SIG-M5 treated with dmso at 0.1 percent for 504 hours (cell line): Measurements from ENCODE around the gene RAD51.

Source experiments
- DNase-seq: peaks from one replicate; lab custom pipeline; 2025; ENCODE audit not compliant: unreplicated experiment; lab: John Stamatoyannopoulos, UW

The RAD51 gene

GRCh38 chr15:40776537-40777141 lies 81.7 kb downstream of the RAD51 start:
- peak; percentile 19 for DNase-seq
